Astrocyte of the spinal cord (primary cell): ENCODE measurements around the gene BRD4.

Source experiments
- DNase-seq: peaks from one replicate; pipeline ENCODE4 v3.0.0; 2011; ENCODE audit warnings: low read depth, low spot score
- H3K4me3 ChIP-seq: 2 replicates; pipeline ENCODE4 v1.5.1; 2011; ENCODE audit warnings: low read depth, mild to moderate bottlenecking, low read length, moderate library complexity
- CTCF ChIP-seq: IDR thresholded peaks from 2 replicates; pipeline ENCODE4 v1.5.1; 2012; ENCODE audit warnings: low read depth, mild to moderate bottlenecking, low read length, inconsistent platforms
- in situ Hi-C: cut with HindIII; loops from 2 replicates; pipeline ENCODE4 v1.10.0; 2017; ENCODE audit warnings: low sequenced_read_pairs

Gene BRD4

GRCh38 chr19:15332311-15332996 is at the start of gene BRD4:
BRD4 (minus strand) TSS chr19:15332539; CDS start chr19:15273099, 59,440 bp downstream.
- no peak for TF ChIP-seq CTCF
- peak within 1 kb of the TSS; percentile 90 for H3K4me3 ChIP-seq
- in situ Hi-C loops: no loop called here
- DNase-seq: peak; percentile 25

- no peak for DNase-seq
- TF ChIP-seq CTCF: no peak
- in situ Hi-C loops: no loop called here
- no peak overlapping the region for H3K4me3 ChIP-seq
Observed at GRCh38 chr19:15381864-15382263, 49.5 kb upstream of the BRD4 start.

- H3K4me3 ChIP-seq: no peak overlapping the region
- no peak for DNase-seq
- TF ChIP-seq CTCF: no peak
- in situ Hi-C loops: no loop called here
Observed at GRCh38 chr19:15381429-15381828, 49.1 kb upstream of the BRD4 start.

- peak; percentile 34 for DNase-seq
- in situ Hi-C loops: no loop called here
- TF ChIP-seq CTCF: no peak
Observed at GRCh38 chr19:15379999-15380647, 47.8 kb upstream of the BRD4 start.

GRCh38 chr19:15379083-15379998 is 47.0 kb upstream of the BRD4 start, which contains the start of gene AKAP8:
AKAP8 (minus strand) TSS chr19:15379787; CDS start chr19:15379731, 56 bp downstream.
- DNase-seq: peak; percentile 99
- no peak for TF ChIP-seq CTCF
- in situ Hi-C loops: no loop called here
- H3K4me3 ChIP-seq: peak within 1 kb of the TSS; percentile 96

More at GRCh38 chr19:15379999-15380647, 47.8 kb upstream of the BRD4 start:
- peak overlapping the region; percentile 96 for H3K4me3 ChIP-seq

GRCh38 chr19:15378534-15379082 is 46.3 kb upstream of the BRD4 start:
- peak overlapping the region; percentile 96 for H3K4me3 ChIP-seq
- no peak for TF ChIP-seq CTCF
- peak; percentile 38 for DNase-seq
- in situ Hi-C loops: no loop called here
